HuH-7.5 (cell line): ENCODE measurements around the gene DLX6.
A peak's percentile ranks its signal among the peaks of the same experiment; 100 is the strongest.

Source experiments
- DNase-seq: peaks from one replicate; pipeline ENCODE4 v3.0.0; 2011; ENCODE audit warnings: low spot score

Gene DLX6

DNA sequence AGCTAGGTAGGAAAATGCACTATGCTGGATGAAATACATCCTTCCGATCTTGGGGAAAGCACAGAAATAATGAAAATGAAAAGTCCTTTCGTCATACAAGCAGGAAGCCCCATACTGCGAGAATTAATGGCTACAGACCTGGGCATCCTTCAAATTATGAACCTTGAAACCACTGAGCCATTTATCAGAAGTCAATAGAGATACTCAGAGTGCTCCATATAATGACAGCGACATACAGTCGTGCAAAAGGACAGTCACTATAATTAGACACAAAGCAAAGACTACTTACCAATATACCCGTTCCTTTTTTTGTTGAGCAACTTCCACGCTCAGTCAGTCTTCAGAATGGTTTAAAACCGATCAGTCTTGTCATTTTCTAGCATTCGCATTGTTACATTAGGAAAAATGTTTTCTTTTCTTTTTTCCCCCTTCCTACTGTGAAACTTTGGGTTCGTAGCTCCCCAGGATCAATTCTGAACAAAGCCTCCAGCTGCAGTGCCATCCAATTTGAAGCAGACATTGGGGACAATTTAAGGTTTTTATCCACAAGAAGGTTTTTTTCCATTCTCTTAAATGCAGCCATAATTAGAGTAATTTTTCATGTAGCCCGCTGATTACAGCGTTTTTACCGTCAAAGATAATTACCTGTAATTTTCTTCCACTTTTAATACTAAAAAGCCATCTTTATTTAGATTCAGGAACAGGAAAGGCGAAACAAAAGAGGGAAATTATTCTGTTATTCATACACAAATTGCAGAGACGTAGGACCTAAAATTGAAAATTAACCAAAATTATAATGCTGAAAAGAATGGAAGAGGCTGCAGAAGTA, 6.4 kb downstream of the DLX6 start:
- no peak for DNase-seq

DNA sequence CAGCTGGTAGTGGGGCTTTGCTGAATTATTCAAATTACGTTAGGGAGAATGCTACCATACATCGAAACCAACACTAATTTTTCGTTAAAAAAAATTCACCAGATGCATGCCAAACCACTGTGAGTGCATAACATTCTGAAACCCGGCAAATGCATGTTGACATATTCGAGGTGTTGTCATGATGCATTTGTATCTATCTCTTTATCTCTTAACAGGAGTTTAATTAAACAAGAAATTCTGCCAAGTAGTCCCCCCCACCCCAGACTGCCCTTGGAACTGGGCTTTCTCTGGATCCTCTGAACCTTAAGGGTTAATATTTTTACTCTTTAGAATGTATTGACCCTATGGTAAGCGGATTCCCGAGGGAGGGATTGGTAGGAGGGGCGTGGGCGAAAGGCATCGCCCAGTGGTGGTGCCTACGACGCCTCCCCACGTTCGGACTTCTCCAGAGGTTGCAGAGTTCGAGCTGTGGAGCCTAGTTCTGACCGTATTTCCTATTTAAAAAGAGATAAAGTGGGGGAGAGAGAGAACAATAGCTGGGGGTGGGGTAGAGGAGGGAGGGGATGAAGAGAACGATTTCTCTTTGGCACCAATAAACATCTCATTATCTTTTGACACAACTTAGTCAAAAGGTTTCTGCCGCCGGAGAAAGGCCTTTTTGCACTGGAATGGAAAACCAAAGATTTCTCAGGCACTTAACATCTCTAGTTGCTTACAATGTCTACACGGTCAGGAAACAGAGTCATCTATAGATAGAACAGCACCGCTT, 7.2 kb downstream of the DLX6 start:
- DNase-seq = no peak

DNA sequence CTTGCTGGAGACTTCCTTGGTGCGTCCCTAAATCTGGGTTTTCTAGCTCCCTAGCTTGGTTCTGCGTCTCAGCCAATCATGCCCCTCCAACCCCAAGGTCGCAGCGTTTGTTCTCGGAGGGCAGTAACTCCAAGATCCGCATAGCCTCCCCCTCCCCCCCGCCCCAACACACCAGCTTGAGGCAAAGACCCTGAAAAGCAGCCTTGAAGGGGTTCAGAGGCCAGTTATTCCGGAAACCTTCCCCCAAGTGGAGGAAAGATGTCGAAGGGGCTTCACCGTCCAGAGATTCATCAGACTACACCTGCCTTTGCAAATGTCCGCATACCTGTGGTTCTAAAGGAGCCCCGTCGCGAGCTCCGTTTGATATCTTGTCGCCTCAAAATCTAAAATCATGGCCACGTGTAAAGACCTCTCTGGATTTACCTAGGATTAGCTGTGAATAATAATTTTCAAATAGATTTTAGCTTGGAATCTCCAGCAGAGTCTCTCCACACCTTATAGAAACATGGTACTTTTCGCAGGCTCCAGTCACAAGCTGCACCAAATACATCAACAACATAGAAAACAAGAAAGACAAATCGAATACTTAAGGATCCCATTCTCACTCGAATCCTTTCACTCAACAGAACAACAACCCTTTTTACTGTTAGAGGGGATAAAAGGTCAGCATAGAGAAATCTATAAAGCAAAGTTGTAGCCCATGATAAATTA, 7.9 kb downstream of the DLX6 start:
- no peak for DNase-seq

DNA sequence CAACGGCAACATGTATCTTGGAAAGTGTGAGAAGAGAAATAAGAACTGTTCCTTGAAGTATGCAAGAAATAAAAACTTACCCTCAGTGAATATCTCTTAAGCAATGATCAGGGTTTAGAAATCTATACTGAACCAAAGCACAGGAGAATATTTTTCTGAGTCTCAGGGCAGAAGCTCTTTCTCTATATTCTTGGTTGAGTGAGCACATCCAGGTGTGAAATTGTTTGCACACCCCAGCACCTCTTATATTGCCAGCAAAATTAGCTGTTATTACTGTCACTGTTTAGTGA, 8.4 kb downstream of the DLX6 start:
- DNase-seq = no peak

DNA sequence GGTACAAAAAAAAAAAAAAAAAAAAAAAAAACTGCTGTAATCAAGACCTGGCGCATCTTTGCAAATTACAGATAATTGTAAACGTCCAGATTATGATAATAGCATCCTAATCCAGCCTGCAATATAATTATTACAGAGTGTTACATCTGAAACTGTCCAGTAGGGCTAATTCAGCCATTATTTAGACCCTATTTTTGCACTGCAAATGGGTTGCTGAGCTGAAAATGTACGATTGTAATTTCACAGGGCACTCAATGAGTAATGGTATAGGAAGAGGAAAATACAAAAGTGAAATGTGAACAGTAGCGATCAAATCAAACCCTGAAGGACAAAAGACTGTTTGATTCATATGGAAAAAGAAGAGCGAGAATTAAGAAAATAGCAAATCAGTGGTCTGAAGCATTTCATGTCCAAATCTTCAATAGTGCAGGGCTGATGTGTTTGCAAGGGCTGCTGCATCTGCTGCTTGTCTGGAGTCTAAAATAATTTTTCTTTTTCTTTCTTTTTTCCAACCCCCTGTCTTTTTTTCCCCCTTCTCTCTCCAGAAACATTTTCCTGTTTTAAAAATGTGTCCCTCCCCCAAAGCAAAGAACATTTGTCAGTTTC, 8.9 kb downstream of the DLX6 start:
- DNase-seq = no peak

DNA sequence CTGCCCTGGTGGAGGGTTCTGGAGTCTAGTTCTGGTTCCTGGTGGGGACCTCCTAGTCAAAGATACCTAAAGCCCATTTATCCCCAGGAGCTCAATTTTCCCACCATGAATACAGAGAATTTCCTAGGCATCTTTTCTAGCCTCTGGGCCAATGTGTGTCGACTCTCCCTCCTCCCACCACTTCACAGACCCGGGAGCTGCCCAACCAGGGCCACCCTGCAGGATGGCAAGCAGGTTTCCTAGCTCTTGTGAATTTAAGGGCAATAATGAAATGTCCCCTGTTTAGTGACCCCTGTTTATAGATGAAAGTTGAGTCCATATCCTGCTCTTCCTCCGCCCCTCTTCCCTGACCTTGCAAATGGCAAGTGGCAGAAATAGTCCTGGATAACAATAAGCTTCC, 9.9 kb downstream of the DLX6 start:
- no peak for DNase-seq

DNA sequence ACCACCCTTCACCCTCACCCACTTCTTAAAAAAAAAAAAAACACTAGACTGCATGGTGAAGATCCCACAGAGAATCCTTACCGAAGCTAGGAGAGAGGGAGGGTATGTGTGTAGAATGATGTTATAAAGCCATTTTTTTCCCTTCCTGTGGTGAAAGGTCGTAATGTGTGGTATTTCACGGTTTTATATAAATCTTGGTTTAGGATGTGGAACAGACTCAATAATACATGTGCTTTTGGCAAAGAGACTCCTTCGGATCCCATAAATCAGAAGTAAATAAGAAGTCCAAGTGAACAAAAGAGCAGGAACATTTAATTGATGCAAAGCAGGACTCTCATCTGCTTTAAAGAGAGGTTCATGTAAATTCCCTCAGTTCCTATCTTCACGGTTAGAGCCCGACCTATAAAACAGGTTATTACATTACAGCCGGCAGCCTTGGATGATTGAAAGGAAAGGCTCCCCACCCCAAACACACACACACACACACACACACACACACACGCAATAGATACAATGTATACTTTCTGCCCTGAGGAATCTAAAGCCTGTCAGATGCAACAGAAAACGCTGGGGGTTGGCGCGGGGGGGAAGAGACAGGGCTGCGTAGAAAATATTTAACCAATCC, 10.5 kb downstream of the DLX6 start:
- peak; percentile 35 for DNase-seq

DNA sequence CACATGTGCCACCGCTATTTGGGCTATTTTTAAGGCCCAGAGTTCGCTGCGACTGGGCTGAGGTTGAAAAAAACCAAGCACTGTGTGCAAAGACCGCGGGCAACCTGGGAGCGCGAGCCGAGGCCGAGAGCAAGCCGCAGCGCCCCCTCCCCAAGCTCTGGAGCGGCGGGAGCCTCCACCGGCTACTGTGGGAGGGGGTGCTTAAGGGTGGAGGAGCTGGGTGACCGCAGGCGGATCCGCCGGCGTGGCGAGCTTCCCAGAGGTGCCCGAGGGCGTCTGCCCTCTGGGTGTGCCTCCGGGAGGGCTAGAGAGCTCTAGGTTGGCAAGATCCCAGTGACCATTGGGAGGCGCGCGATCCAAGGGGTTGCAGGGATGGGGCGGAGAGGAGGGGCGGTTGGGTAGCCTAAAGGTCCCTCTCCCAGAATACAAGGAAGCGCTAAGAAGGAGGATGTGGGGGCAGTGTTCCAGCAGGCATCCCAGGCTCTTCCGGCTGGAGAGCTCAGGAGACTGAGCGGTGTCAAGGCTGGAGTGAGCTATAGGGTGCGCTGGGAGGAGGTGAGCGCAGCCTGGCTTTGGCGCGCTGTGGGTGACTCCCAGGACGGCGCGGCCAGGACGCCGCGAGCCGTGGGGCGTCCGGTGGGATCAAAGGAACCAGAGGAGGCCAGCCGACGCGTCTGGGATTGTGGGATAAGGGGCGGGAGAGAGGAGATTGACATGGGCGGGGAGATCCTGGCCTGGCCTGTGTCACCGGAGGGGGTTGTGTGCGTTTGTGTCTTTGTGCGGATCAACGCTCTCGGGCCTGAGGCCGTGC, 11.2 kb downstream of the DLX6 start:
- DNase-seq = peak; percentile 86

DNA sequence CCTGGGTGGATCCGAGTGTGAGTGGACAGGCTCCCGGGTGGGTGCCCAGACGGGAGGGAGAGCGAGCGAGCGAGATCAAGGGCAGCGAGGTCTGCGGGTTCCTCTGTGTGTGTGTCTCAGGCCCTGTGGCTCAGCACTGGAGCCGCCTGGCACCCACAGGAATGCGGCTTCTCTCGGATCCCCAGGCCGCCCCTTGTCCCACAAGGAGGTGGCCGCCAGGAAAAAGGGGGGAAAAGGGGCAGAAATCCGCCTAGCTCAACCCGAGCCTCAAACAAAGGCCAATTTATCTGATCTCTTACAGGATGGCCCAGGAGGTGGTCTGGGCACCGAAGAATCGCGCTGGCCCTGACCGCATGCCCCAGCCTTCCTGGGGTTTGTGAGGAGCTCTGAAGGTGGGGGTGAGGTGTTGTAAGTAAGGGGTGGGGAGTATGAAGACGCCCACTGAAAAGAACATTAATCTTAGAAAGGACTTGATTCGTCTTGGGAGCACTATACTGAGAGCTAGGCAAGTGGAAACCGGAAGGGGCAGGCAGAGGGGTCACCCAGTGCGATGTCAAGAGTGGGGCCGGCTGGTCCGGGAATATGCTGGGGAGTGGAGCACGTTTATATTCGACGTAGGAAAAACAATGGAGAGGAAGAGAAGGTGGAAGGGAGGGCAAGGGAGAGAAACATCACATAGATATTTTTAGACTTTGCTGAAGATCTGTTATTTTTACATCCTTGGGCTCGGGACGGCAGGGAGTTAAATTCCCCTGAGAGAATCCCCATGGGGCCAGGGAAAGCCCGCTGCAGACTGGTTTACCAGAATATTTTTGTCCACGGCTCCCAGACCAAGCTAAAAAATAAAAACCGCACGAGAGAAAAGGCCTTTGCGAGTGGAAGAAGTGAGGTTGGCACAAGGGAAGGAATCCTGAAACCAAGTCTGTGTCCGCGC, 12.1 kb downstream of the DLX6 start:
- no peak for DNase-seq

DNA sequence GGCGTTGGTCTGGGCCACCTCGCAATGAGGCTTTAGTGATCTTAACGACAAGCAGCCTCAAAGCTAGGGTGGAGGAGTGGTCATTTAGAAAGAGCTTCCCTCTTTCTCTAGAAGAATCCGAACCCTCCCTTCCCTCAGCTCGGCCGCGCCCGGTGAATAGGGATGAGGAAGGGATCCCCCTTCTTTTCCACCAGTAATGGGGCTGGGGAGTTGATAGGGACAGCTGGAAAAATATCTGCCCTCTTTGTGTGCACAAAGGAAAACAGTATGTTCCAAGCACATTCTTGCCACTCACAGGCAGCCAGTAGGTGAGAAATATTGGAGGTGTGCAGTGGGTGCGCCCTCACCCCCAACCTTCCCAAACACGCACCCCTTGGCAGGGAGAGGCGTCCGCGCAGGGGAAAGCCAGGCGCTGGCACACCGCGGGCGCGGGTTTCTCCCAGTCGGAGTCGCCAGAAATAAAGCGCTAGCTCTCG, 12.8 kb downstream of the DLX6 start:
- no peak for DNase-seq

DNA sequence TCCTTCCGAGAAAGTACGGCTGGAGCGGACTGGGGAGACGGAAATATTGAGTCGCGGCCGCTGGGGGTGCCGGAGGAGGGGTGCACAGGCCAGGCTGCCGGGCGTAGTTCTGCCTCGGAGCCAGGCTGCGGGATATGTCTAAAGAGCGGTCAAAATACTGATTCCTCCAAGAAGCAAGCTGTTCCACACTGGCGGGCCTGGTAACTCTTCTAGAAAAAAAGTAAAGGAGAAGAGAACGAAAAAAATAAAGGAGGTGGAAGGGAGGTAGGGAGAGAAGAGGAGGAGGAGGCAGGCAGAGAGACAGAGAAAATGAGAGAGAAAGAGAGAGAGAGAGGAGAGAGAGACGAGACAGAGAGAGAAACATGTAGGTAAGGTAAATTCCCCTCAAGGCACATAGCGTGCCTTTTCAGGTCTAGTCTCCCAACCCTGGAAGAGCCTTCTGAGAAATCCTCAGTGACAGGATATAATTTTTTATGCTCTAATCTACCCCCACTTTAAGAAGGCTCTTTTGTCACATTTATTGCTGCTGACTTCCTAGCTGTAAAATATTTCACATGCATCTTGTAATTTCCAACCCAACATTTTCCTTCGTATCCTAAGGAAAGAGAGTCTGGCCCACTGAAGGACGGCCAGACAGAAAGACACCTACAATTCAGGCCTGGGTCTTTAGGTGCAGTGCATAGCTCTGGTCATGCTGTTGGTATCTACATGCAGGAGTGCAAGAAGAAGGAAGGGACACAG, 13.6 kb downstream of the DLX6 start:
- DNase-seq = no peak

DNA sequence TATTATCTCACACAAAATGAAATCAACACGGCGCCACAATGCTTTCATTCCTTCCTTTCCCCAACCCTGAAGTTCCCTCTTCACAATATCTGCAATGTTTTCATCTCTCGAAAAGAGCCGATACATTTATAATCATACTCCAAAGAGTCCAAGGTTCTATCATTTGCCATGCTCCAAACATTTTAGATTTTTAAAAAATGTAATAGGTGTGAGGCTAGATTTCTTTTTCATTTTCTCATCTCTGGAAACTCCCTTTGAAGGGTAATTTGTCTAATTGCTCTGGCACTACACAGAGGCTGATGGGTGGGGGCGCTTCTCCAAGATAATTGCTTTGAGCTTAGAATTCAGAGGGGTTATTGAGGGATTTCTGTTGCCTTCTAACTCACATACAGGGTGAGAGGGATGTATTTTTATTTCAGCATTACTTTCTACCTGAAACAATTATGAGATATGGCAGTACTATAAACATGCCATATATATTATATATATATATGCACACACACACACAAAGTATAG, 14.4 kb downstream of the DLX6 start:
- DNase-seq = no peak

DNA sequence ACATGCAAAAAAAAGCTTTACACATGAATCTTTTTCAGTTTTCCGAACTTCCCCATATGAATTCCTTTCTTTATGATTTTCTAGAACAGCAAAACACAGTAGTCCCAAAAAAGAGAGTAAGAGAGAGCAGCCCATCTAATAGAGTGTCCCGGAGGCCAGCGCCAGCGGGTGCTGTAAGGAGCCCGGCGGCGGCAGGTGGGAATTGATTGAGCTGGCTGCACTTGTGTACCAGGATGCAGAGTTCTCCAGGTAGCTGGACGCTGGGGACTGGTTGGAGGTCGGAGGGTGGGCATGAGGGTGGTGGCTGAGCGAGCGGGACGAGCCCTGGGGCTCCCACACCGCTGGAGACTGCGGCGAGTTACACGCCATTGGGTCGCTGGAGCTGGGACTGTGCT, 15.2 kb downstream of the DLX6 start:
- no peak for DNase-seq

DNA sequence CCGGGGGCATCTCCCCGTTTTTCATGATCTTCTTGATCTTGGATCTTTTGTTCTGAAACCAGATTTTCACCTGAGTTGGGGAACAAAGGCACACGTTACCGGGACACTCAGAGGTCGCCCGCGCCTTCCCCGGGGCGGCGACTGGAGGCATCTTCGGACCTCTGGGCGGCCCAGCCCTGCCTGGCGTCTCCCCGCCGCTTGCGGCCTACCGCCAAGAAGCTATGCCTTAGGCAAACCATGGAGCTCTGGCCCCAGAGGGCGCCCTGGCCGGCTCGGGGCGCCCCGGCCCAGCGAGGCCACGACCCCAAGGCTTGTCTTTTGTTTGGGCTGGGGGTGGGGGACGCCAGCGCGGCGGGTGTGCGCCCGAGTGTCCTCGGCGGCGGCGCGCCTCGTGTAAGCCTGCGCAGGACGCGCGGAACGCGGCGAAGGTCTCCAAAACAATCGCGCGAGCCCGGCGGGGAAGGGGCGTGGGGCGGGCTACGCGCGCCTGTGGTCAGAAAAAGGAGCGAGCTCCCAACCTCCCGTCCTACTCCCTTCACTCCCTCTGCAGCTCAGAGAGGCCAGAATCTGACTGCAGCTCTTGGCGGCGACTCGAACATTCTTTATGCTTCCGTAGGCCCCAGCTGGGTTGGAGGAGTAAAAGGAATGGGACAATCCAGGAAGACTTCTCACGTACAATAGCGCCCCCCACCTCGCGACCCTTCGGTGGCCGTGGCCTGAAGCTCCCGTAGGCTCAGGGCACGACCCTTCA, 15.8 kb downstream of the DLX6 start:
- DNase-seq = peak; percentile 74

DNA sequence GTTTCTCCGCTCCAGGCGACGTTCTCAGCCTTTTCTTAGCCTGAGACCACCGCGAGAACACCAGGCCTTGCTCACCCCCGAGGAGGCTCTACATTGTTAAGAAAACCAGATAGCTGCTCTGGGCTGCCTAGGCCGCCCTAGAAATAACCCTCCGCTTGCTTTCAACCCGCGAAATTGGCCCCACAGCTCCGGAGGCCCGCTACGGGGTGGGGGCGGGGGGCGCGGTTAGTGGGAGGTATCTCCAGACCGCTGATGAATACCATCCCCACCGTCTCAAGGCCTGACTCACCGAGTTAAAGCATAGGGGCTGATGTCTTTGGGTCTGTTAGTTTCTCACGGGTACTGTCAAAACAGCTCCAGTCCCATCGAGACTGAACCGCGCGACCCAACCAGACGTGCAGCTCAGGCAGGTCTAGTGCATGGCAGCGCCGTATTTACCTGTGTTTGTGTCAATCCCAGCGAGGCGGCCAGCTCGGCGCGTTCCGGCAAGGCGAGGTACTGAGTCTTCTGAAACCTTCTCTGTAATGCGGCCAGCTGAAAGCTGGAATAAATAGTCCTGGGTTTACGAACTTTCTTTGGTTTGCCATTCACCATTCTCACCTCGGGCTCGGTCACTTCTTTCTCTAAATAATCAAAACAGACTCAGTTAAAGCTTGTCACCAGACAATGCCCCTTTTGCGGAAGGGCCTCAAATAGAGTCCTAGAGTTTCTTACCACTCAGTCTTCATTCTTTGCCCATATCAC, 16.6 kb downstream of the DLX6 start:
- peak; percentile 84 for DNase-seq

DNA sequence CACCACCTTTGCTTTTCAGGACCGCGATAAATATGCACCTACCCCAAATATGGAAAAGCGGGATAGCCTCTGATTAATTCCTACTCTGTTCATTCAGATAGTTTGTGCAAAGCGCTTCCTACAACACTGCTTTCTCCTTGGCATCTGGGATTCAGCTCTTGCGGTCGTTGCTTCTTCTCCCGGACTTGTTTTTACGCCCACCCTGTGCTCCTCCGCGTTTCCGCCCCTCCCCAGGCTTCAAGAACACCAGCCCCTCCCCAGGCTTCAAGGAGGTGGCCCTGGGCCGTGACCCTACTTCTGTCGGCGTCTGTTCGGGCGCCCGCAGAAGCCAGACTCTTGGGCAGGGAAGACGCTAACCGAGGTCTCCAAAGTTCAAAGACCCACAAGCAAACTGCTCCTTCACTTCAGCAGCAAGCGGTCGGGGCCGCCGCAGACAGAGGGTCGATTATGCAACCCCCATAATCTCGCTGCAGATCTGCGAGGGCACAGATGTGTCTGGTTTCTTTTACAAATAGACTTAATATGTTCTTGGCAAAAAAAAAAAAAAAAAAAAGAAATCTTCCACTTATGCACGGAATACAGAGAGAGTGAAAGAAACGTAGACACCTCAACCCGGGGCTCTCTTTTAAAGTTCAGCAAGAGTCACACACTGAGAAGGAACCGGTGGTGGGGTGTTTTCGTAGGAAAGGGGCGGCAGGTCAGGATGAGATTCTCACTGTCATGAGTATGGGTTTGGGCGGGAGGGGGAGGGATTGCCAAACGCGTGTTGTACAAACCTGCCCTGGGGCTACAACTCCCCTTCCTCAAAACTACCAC, 17.3 kb downstream of the DLX6 start:
- peak; percentile 54 for DNase-seq
